Uterus (tissue), 4 donors: ENCODE measurements around the gene CABP2. TPM values are rescaled to one million over a fixed set of nuclear protein-coding genes. Genes with fewer than 3 reads are reported as not detected.

ENCODE experiments used
- DNase-seq, 2 donors: peaks; one replicate each; pipeline ENCODE4 v3.0.0-alpha.2; 2019 to 2020
- H3K27ac ChIP-seq, 2 donors: fragments of 200-600 bp; sonication (generic); 1 replicate in 1 of 2; 2 replicates in 1 of 2; pipeline ENCODE4 v1.5.1; 2016 to 2018
- H3K27me3 ChIP-seq, 2 donors: fragments of 200-600 bp; sonication (generic); one replicate each; pipeline ENCODE4 v1.5.1; 2018 to 2019; ENCODE audit warnings: control low read depth in 1 of 2
- H3K36me3 ChIP-seq, 2 donors: fragments of 200-600 bp; sonication (generic); one replicate each; pipeline ENCODE4 v1.5.1; 2019; ENCODE audit warnings: control low read depth in 1 of 2
- H3K4me1 ChIP-seq, 2 donors: fragments of 200-600 bp; sonication (generic); one replicate each; pipeline ENCODE4 v1.5.1; 2018 to 2019; ENCODE audit warnings: control low read depth in 1 of 2
- H3K4me3 ChIP-seq, 2 donors: fragments of 200-600 bp; sonication (generic); 1 replicate in 1 of 2; 2 replicates in 1 of 2; pipeline ENCODE4 v1.5.1; 2018 to 2019; ENCODE audit warnings: mild to moderate bottlenecking in 1 of 2
- H3K9me3 ChIP-seq, 2 donors: fragments of 200-600 bp; sonication (generic); one replicate each; pipeline ENCODE4 v1.5.1; 2019; ENCODE audit warnings: control low read depth in 1 of 2
- POLR2A ChIP-seq, 2 donors: fragments of 450-650 bp; IDR thresholded peaks; one replicate each; pipeline ENCODE4 v1.6.1; 2016; ENCODE audit warnings: antibody characterized with exemption in 2 of 2, mild to moderate bottlenecking in 1 of 2, moderate library complexity in 1 of 2
- intact Hi-C: fragments of 100-400 bp; cut with DNase I; formaldehyde crosslinking; loops from one replicate; pipeline ENCODE4 v1.15.1; 2023; ENCODE audit warnings: low total_unique reads
- total RNA-seq, 4 donors: library from RNA; depleted of rRNA in 3 of 4; stranded (reverse); fragments of >200 nt in 3 of 4; gene quantifications; one replicate each; pipeline versions ENCODE4 v1.1.0 to v1.2.4, GENCODE V29; 2014 to 2023
- TF ChIP-seq, protein P1 (sequence below), 4 experiments: fragments of 200-600 bp in 2 of 4; fragments of 450-650 bp in 2 of 4; sonication (generic) in 2 of 4; IDR thresholded peaks; one replicate each; pipeline ENCODE4 v1.5.1; 2016 to 2019; ENCODE audit warnings: antibody characterized with exemption in 4 of 4, mild to moderate bottlenecking in 2 of 4, moderate library complexity in 1 of 4
- donor health status: DM: yes; HTN: yes; CAD: no.

The CABP2 gene
- total RNA-seq, 4 donors from 2014 or later: not detected

DNA sequence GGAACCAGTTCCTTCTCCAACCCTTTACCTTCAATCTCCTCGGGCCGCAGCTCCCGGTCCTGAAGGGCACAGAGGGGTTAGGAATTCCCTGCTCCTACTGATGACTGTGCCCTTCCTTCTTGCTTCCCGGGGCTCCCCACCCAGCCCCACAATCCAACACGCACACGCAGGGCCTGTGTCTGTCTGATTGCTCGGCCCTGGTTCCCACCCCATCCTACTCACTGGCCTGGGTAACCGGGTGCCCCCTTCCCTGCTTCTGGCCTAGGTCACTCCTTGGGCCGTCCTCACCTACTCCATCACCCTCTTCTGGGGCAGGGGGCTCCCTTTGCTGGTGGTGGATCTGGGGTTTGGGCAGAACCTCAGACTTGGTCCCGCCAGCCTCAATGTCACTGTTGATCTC lies 1.3 kb downstream of the CABP2 start:
- no peak for TF ChIP-seq POLR2A (IDR thresholded peaks at IDR 0.05)
- TF ChIP-seq, protein P1, sequence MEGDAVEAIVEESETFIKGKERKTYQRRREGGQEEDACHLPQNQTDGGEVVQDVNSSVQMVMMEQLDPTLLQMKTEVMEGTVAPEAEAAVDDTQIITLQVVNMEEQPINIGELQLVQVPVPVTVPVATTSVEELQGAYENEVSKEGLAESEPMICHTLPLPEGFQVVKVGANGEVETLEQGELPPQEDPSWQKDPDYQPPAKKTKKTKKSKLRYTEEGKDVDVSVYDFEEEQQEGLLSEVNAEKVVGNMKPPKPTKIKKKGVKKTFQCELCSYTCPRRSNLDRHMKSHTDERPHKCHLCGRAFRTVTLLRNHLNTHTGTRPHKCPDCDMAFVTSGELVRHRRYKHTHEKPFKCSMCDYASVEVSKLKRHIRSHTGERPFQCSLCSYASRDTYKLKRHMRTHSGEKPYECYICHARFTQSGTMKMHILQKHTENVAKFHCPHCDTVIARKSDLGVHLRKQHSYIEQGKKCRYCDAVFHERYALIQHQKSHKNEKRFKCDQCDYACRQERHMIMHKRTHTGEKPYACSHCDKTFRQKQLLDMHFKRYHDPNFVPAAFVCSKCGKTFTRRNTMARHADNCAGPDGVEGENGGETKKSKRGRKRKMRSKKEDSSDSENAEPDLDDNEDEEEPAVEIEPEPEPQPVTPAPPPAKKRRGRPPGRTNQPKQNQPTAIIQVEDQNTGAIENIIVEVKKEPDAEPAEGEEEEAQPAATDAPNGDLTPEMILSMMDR (IDR thresholded peaks at IDR 0.05): no peak
- no peak overlapping the region for H3K27ac ChIP-seq
- intact Hi-C loops: no loop called here

DNA sequence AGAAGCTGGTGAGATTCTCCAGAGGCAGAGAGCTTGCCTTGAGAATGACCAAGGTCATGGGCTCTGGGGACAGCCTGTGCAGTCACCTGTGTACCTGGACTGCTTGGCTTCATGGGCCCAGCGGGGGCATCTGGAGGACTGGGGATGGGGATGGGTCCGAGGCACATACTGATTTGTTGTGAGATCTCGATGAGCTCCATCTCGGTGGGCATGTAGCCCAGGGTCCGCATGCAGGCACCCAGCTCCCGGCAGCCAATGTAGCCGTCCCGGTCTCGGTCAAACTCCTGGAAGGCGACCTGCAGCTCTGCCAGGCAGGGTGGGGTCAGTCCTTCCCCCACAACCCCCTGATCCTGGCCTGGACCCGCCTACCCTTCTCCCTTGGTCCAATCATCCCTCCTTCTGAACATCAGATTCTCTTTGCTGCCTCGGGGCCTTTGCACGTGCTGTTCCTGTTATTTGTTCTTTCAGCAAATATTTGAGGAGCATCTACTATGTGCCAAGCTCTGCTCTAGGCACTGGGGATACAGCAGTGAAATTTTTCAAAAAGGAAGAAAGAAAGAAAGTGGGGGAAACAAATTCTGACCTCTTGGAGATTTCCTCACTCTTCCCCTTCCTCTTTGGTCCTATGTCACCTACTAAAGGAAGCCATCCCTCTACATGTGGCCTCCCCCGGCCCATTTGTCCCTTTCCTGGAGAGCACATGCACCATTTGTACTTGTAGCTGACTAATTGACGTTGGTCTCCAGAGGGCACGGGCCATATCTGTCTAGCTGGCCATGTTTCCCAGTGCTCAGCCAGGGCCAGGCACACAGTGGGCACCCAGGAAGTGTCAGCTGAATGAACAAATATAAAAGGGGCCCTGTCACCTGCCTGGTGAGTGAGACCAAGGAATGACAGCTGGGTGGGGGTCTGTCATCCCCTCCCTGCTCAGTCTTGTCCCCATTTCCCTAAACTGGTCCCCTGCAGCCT lies 2.1 kb downstream of the CABP2 start:
- intact Hi-C loops: no loop called here
- Histone ChIP-seq H3K4me1 (no peaks in the 10 kb centered on the region), H3K4me3 (no peak overlapping the region), H3K27me3 (no peaks in the 10 kb centered on the region), H3K27ac (no peak overlapping the region), H3K9me3 (no peaks in the 10 kb centered on the region), H3K36me3 (no peaks in the 10 kb centered on the region)
- no peak for TF ChIP-seq POLR2A (IDR thresholded peaks at IDR 0.05)
- TF ChIP-seq, protein P1 (IDR thresholded peaks at IDR 0.05): no peak
- no peak for DNase-seq

More for the DNA sequence above, 1.3 kb downstream of the CABP2 start:
- Histone ChIP-seq H3K9me3 (no peaks in the 10 kb centered on the region), H3K4me1 (no peaks in the 10 kb centered on the region), H3K27me3 (no peaks in the 10 kb centered on the region), H3K4me3 (no peak overlapping the region), H3K36me3 (no peaks in the 10 kb centered on the region)
- no peak for DNase-seq

DNA sequence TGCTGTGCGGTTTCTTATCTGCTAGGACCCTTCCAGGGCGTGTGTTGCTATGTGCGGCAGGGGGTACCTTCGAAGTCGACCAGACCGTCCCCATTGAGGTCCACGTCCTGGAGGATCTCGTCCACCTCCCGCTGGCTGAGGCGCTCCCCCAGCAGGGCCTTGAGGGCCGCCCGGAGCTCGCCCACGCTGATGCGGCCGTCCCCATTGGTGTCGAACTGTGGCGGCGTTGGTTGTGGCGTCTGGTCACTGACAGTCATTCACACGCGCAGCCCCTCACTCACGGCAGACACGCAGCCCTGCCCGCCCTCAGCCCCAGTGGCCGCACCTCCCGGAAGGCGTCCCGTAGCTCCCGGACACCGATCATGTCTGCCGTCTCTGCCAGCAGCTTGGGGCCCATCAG lies 3.5 kb downstream of the CABP2 start:
- no peaks in the 10 kb centered on the region for H3K27me3 ChIP-seq
- no peak for TF ChIP-seq POLR2A (IDR thresholded peaks at IDR 0.05)
- TF ChIP-seq, protein P1 (IDR thresholded peaks at IDR 0.05): no peak
- no peaks in the 10 kb centered on the region for H3K4me1 ChIP-seq
- no peak overlapping the region for H3K4me3 ChIP-seq
- DNase-seq: no peak
- H3K9me3 ChIP-seq: no peaks in the 10 kb centered on the region
- intact Hi-C loops: no loop called here
- H3K27ac ChIP-seq: no peak overlapping the region
- no peaks in the 10 kb centered on the region for H3K36me3 ChIP-seq

DNA sequence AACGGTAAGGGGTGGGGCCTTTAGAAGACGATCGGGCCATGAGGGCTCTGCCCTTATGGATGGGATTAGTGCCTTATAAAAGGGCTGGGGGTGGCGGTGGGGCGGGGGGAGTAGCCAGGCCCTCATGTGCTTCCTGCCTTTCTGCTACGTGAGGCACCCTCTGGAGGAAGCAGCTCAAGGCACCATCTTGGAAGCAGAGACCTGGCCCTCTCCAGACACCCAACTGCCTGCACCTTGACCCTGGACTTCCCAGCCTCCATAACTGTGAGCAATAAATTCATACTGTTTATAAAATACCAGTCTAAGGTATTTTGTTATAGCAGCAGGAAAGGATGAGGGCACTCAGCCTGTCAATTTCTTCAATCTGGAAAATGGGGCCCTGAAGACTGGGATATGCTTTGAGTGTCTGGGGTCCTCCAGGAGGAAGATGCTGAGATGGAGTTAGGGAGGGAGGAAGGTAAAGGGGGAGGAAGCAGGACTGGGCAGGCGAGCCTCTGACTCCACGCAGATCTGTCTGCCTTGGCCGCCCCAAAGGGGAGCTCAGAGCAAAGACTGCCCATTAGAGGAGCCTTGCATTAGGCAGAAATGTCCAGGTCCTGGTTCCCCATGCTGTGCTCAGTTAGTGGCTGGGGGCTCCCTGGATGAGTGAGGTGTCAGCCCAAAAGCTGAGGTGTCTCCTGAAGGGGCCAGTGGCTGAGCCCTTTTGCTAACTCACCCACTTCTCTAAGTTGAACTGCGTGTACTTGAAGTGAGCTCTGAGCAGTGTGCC lies 5.3 kb downstream of the CABP2 start:
- no peak overlapping the region for H3K4me3 ChIP-seq
- H3K27ac ChIP-seq: no peak overlapping the region
- H3K27me3 ChIP-seq: no peaks in the 10 kb centered on the region
- no peaks in the 10 kb centered on the region for H3K9me3 ChIP-seq
- no peaks in the 10 kb centered on the region for H3K4me1 ChIP-seq
- H3K36me3 ChIP-seq: no peaks in the 10 kb centered on the region
- TF ChIP-seq, protein P1 (IDR thresholded peaks at IDR 0.05): no peak
- TF ChIP-seq POLR2A (IDR thresholded peaks at IDR 0.05): no peak
- intact Hi-C loops: no loop called here
- DNase-seq: no peak

DNA sequence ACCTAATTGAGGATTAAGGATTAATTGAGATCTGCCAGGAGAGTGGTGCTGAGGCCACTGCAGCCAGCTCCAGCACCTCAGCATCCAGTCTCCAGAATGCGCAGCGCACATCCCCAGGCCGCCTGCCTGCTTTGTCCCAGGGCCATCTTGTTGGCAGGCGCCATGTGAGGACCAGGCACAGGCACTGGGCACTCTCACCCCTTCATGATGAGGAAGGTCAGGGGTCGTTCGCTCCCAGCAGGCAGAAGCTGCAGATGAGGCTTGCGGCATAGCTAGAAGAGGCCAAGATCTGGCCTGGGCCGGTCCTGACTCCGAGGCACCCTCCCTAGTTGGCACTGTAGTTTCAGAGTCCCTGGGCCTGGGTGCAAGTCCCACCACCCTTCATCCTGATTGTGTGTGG lies 6.4 kb downstream of the CABP2 start:
- H3K27ac ChIP-seq: no peak overlapping the region
- TF ChIP-seq, protein P1 (IDR thresholded peaks at IDR 0.05): no peak
- TF ChIP-seq POLR2A (IDR thresholded peaks at IDR 0.05): no peak
- H3K9me3 ChIP-seq: no peaks in the 10 kb centered on the region
- H3K36me3 ChIP-seq: no peaks in the 10 kb centered on the region
- H3K27me3 ChIP-seq: no peaks in the 10 kb centered on the region
- intact Hi-C loops: no loop called here
- no peak for DNase-seq
- H3K4me1 ChIP-seq: no peaks in the 10 kb centered on the region
- no peak overlapping the region for H3K4me3 ChIP-seq
